ENCODE measurements around the gene TOP1.

TOP1 gene

GRCh38 chr20:41133709-41134361 lies 105.2 kb downstream of the TOP1 start:
- DNase-seq: no peak

- no peak for DNase-seq
These were observed 106.0 kb downstream of the TOP1 start for GRCh38 chr20:41134362-41135186.

GRCh38 chr20:41135187-41135887 lies 106.7 kb downstream of the TOP1 start:
- DNase-seq: peak; percentile 72 to 78

GRCh38 chr20:41135888-41136679 lies 107.5 kb downstream of the TOP1 start:
- peak; percentile 18 to 32 for DNase-seq

GRCh38 chr20:41136680-41137613 lies 108.3 kb downstream of the TOP1 start, which contains the start of gene PLCG1:
Gene PLCG1 (plus strand): TSS chr20:41137543. CDS start chr20:41137642, 99 bp downstream.
- peak; percentile 64 to 67 for DNase-seq

GRCh38 chr20:41137614-41138474 lies 109.2 kb downstream of the TOP1 start:
- peak; percentile 44 to 64 for DNase-seq

- DNase-seq: peak; percentile 49 to 53
These were observed 110.0 kb downstream of the TOP1 start for GRCh38 chr20:41138475-41139226.

GRCh38 chr20:41139227-41140093 lies 110.8 kb downstream of the TOP1 start:
- no peak for DNase-seq

GRCh38 chr20:41140226-41141133 lies 111.9 kb downstream of the TOP1 start:
- no peak for DNase-seq

- DNase-seq: peak in 1 of 2 experiments; percentile 24
These were observed 112.7 kb downstream of the TOP1 start for GRCh38 chr20:41141153-41141815.

GRCh38 chr20:41142245-41142644 lies 113.6 kb downstream of the TOP1 start:
- no peak for DNase-seq

- peak; percentile 82 to 85 for DNase-seq
These were observed 114.3 kb downstream of the TOP1 start for GRCh38 chr20:41142919-41143318.

GRCh38 chr20:41143354-41143753 lies 114.7 kb downstream of the TOP1 start:
- DNase-seq: no peak

- no peak for DNase-seq
These were observed 116.7 kb downstream of the TOP1 start for GRCh38 chr20:41145317-41145716.

- no peak for DNase-seq
These were observed 117.4 kb downstream of the TOP1 start for GRCh38 chr20:41145821-41146620.

- DNase-seq: no peak
These were observed 119.2 kb downstream of the TOP1 start for GRCh38 chr20:41147767-41148191.
